ENCODE results near the gene COL16A1. TPM values are rescaled to one million over a fixed set of nuclear protein-coding genes. Genes with fewer than 3 reads are reported as not detected.

COL16A1 gene
- 50.2 and 202 TPM in 2 replicates for total RNA-seq

GRCh38 chr1:31703431-31704270 is at the start of gene COL16A1:
COL16A1 (minus strand) TSS chr1:31704017; CDS start chr1:31702193, 1,824 bp downstream.

DNA sequence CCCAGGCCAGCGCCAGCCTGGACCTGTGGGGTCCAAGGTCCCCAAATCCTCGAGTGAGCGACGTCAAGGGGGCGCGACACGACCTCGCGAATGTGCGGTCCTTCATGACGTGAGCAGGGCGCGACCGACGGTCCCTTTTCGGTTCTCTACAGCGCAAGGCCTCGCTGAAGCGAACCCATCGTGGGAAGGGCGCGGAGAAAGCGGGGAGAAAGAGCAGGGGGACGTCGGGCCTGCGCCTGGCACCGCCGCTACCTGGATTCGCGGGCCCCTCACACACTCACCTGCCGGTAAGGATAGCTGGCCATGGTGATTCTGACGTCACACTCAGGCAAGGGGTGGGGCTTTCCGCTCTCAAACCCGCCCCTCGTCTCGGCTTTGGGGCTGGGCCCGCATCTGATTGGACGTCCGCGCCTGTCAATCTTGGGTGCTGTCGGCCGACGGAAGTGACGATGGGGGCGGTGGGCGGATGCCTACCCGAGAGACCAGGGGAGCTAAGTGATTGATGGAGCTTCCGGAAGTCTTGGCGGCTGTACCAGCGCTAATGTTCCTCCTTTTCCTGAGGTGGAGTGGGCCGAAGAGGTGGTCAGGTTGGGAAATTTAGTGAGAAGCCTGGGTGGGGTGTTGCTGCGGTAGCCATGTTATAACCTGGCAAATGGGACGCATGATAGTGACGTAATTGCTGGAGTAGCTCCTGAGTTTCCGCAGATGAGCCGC is 59.1 kb downstream of the COL16A1 start, which contains the start of gene PEF1:
PEF1 (minus strand) TSS at position 317 of the 714 bp plus-strand sequence; CDS start at position 305, 12 bp downstream.

GRCh38 chr1:31617218-31617915 is 86.5 kb downstream of the COL16A1 start, which contains the start of gene HCRTR1:
HCRTR1 (plus strand) TSS chr1:31617689; CDS start chr1:31619193, 1,504 bp downstream.

Other genes with a start within 250 kb of the COL16A1 start
- 3.4 and 28.4 TPM in 2 replicates for gene TINAGL1, start 127.5 kb downstream of the COL16A1 start, total RNA-seq
- not detected in 2 replicates for gene HCRTR1, start 86.3 kb downstream of the COL16A1 start, total RNA-seq
- gene PEF1, start 59.1 kb downstream of the COL16A1 start, total RNA-seq: 70.4 and 81.7 TPM in 2 replicates
- gene ADGRB2, start 60.3 kb upstream of the COL16A1 start, total RNA-seq: 6.1 and 12.4 TPM in 2 replicates
- gene SPOCD1, start 112.0 kb upstream of the COL16A1 start, total RNA-seq: 71.4 and 85.6 TPM in 2 replicates
- gene PTP4A2, start 234.4 kb upstream of the COL16A1 start, total RNA-seq: 366 and 386 TPM in 2 replicates

Data from uterine smooth muscle cell (primary cell).